IPS-11a (cell line): ENCODE measurements around the gene TENT4A.
"Not testable (repeated sequence)": the region's sequence is repeated elsewhere in the genome, so short reads cannot be mapped to it uniquely, and the experiment has no call there.

Source experiments
- H3K4me3 ChIP-seq: one replicate; pipeline ENCODE4 v1.5.1; 2013; ENCODE audit warnings: low read depth, low read length, control low read depth

The TENT4A gene

GRCh38 chr5:6713274-6714225 lies at the start of gene TENT4A:
Gene TENT4A, plus strand, starts transcription at chr5:6713432. Its CDS starts 552 bp downstream, at chr5:6713984.
- peak within 1 kb of the TSS; percentile 72 for H3K4me3 ChIP-seq

GRCh38 chr5:6666762-6667161 lies 46.5 kb upstream of the TENT4A start:
- H3K4me3 ChIP-seq, result no peak overlapping the region

GRCh38 chr5:6667648-6668047 lies 45.6 kb upstream of the TENT4A start:
- H3K4me3 ChIP-seq, result no peak overlapping the region

- not testable (repeated sequence) for H3K4me3 ChIP-seq
Observed at GRCh38 chr5:6668717-6669116, 44.5 kb upstream of the TENT4A start.

- H3K4me3 ChIP-seq, result no peak overlapping the region
Observed at GRCh38 chr5:6673031-6673430, 40.2 kb upstream of the TENT4A start.

GRCh38 chr5:6673963-6674362 lies 39.3 kb upstream of the TENT4A start:
- H3K4me3 ChIP-seq, result no peak overlapping the region

GRCh38 chr5:6674421-6674820 lies 38.8 kb upstream of the TENT4A start:
- no peak overlapping the region for H3K4me3 ChIP-seq

GRCh38 chr5:6674886-6675285 lies 38.3 kb upstream of the TENT4A start:
- H3K4me3 ChIP-seq, result no peak overlapping the region

- no peak overlapping the region for H3K4me3 ChIP-seq
Observed at GRCh38 chr5:6675784-6676491, 37.3 kb upstream of the TENT4A start.

GRCh38 chr5:6676702-6677101 lies 36.5 kb upstream of the TENT4A start:
- no peak overlapping the region for H3K4me3 ChIP-seq

GRCh38 chr5:6678385-6678784 lies 34.8 kb upstream of the TENT4A start:
- H3K4me3 ChIP-seq, result no peak overlapping the region

GRCh38 chr5:6680922-6681321 lies 32.3 kb upstream of the TENT4A start:
- no peak overlapping the region for H3K4me3 ChIP-seq

- no peak overlapping the region for H3K4me3 ChIP-seq
Observed at GRCh38 chr5:6681682-6682081, 31.6 kb upstream of the TENT4A start.

GRCh38 chr5:6682239-6682638 lies 31.0 kb upstream of the TENT4A start:
- no peak overlapping the region for H3K4me3 ChIP-seq

GRCh38 chr5:6683241-6683640 lies 30.0 kb upstream of the TENT4A start:
- no peak overlapping the region for H3K4me3 ChIP-seq

- H3K4me3 ChIP-seq, result no peak overlapping the region
Observed at GRCh38 chr5:6684075-6684474, 29.2 kb upstream of the TENT4A start.

GRCh38 chr5:6686501-6686900 lies 26.7 kb upstream of the TENT4A start:
- H3K4me3 ChIP-seq, result no peak overlapping the region

- peak overlapping the region; percentile 52 for H3K4me3 ChIP-seq
Observed at GRCh38 chr5:6686915-6687409, 26.3 kb upstream of the TENT4A start.

GRCh38 chr5:6687505-6687904 lies 25.7 kb upstream of the TENT4A start:
- no peak overlapping the region for H3K4me3 ChIP-seq

- no peak overlapping the region for H3K4me3 ChIP-seq
Observed at GRCh38 chr5:6692906-6693305, 20.3 kb upstream of the TENT4A start.

- H3K4me3 ChIP-seq, result no peak overlapping the region
Observed at GRCh38 chr5:6698696-6699095, 14.5 kb upstream of the TENT4A start.

GRCh38 chr5:6699357-6699756 lies 13.9 kb upstream of the TENT4A start:
- H3K4me3 ChIP-seq, result no peak overlapping the region
